Measurements from ENCODE around the gene ANKHD1.

DNA sequence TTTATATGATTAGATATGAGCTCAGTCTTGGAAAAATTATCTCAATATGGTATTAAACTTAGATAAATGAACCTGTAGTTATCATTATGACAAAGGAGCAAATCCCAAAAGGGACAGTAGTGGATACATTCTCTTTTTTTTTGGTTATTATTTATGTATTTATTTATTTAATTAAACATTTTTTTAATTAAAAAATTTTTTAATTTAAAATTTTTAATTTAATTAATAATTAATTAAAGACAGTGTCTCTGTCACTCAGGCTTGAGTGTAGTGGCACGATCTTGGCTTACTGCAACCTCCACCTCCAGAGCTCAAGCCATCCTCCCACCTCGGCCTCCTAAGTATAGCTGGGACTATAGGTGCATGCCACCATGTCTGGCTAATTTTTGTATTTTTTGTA is 15.6 kb downstream of the ANKHD1 start:
- TF ChIP-seq, protein P1, sequence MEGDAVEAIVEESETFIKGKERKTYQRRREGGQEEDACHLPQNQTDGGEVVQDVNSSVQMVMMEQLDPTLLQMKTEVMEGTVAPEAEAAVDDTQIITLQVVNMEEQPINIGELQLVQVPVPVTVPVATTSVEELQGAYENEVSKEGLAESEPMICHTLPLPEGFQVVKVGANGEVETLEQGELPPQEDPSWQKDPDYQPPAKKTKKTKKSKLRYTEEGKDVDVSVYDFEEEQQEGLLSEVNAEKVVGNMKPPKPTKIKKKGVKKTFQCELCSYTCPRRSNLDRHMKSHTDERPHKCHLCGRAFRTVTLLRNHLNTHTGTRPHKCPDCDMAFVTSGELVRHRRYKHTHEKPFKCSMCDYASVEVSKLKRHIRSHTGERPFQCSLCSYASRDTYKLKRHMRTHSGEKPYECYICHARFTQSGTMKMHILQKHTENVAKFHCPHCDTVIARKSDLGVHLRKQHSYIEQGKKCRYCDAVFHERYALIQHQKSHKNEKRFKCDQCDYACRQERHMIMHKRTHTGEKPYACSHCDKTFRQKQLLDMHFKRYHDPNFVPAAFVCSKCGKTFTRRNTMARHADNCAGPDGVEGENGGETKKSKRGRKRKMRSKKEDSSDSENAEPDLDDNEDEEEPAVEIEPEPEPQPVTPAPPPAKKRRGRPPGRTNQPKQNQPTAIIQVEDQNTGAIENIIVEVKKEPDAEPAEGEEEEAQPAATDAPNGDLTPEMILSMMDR (conservative IDR thresholded peaks at IDR 0.05 in 1 of 2, IDR thresholded peaks at IDR 0.05 in 1 of 2; ENCODE audit: extremely low read depth in 1 of 2, insufficient read depth in 1 of 2, low read depth in 1 of 2, low read length in 2 of 2), result no peak
- TF ChIP-seq EZH2 (IDR thresholded peaks at IDR 0.05; ENCODE audit: borderline replicate concordance, low read length), result no peak
